HepG2 (cell line): ENCODE results near the gene EVA1A. TPM values are rescaled to one million over a fixed set of nuclear protein-coding genes. Genes with fewer than 3 reads are reported as not detected.

Source experiments
- ADNP ChIP-seq: sonication (generic); formaldehyde crosslinking; IDR thresholded peaks from 2 replicates; pipeline ENCODE4 v1.4.0; 2020; ENCODE audit warnings: missing genetic modification reagents
- CHD4 ChIP-seq: fragments of 200-600 bp; sonication (generic); IDR thresholded peaks from 2 replicates; pipeline ENCODE4 v1.7.0; 2017; ENCODE audit warnings: mild to moderate bottlenecking, low read length, borderline replicate concordance
- HNRNPK ChIP-seq: fragments of 200-400 bp; formaldehyde crosslinking; IDR thresholded peaks from 2 replicates; pipeline ENCODE4 v1.6.1; 2018; ENCODE audit warnings: low read length, low read depth, moderate library complexity, mild to moderate bottlenecking; ENCODE audit not compliant: poor library complexity, severe bottlenecking
- HNRNPUL1 ChIP-seq: fragments of 200-400 bp; formaldehyde crosslinking; IDR thresholded peaks from 2 replicates; pipeline ENCODE4 v1.6.1; 2017; ENCODE audit warnings: low read depth, mild to moderate bottlenecking, low read length, moderate library complexity
- KLF11 ChIP-seq: IDR thresholded peaks from 2 replicates; pipeline ENCODE4 v1.6.1; 2016; ENCODE audit warnings: missing compliant biosample characterization
- PRDM15 ChIP-seq: sonication (generic); formaldehyde crosslinking; IDR thresholded peaks from 2 replicates; pipeline ENCODE4 v1.4.0; 2020; ENCODE audit warnings: missing genetic modification reagents
- PRMT3 ChIP-seq: sonication (generic); formaldehyde crosslinking; IDR thresholded peaks from 2 replicates; pipeline ENCODE4 v1.8.1; 2022; ENCODE audit warnings: low read depth, mild to moderate bottlenecking, moderate library complexity, missing genetic modification reagents, borderline replicate concordance
- TIGD3 ChIP-seq: sonication (generic); formaldehyde crosslinking; IDR thresholded peaks from 2 replicates; pipeline ENCODE4 v1.5.1; 2020; ENCODE audit warnings: mild to moderate bottlenecking, missing genetic modification reagents, borderline replicate concordance
- ZBTB44 ChIP-seq: sonication (generic); formaldehyde crosslinking; IDR thresholded peaks from 2 replicates; pipeline ENCODE4 v1.4.0; 2020; ENCODE audit warnings: missing genetic modification reagents
- ZC3H4 ChIP-seq: sonication (generic); formaldehyde crosslinking; IDR thresholded peaks from 2 replicates; pipeline ENCODE4 v1.4.0; 2020; ENCODE audit warnings: missing genetic modification reagents, borderline replicate concordance
- ZNF136 ChIP-seq: sonication (generic); formaldehyde crosslinking; IDR thresholded peaks from 2 replicates; pipeline ENCODE4 v1.8.1; 2022; ENCODE audit warnings: low read depth, mild to moderate bottlenecking, moderate library complexity, missing genetic modification reagents
- ZNF20 ChIP-seq: sonication (generic); formaldehyde crosslinking; IDR thresholded peaks from 2 replicates; pipeline ENCODE4 v1.4.0; 2020; ENCODE audit warnings: mild to moderate bottlenecking, moderate library complexity, missing genetic modification reagents
- ZNF44 ChIP-seq: sonication (generic); formaldehyde crosslinking; IDR thresholded peaks from 2 replicates; pipeline ENCODE4 v1.5.1; 2020; ENCODE audit warnings: mild to moderate bottlenecking, missing genetic modification reagents
- ZNF496 ChIP-seq: sonication (generic); formaldehyde crosslinking; IDR thresholded peaks from 2 replicates; pipeline ENCODE4 v1.8.1; 2023; ENCODE audit warnings: mild to moderate bottlenecking, moderate library complexity, missing genetic modification reagents; ENCODE audit not compliant: insufficient replicate concordance
- ZNF704 ChIP-seq: sonication (generic); formaldehyde crosslinking; IDR thresholded peaks from 2 replicates; pipeline ENCODE4 v1.8.1; 2023; ENCODE audit warnings: mild to moderate bottlenecking, inconsistent platforms, moderate library complexity, missing genetic modification reagents, borderline replicate concordance
- polyA plus RNA-seq, 8 experiments: library from polyadenylated mRNA; depleted of rRNA in 3 of 8; stranded (reverse) in 7 of 8; unstranded in 1 of 8; fragments of >200 nt; fragmentation: Illumina TruSeq in 4 of 8; extraction: Trizol in 4 of 8; gene quantifications; 2 replicates each; pipeline versions ENCODE4 v1.2.1 to v1.2.3, GENCODE V29; 2011 to 2016; ENCODE audit warnings: low read depth in 4 of 8, missing spikeins in 1 of 8, mixed read lengths in 1 of 8; ENCODE audit not compliant: insufficient read depth in 1 of 8
- total RNA-seq, 5 experiments: library from RNA; depleted of rRNA; stranded (reverse); fragments of >200 nt; fragmentation: Illumina TruSeq; extraction: Trizol; gene quantifications; 2 replicates each; pipeline ENCODE4 v1.2.3, GENCODE V29; 2016; ENCODE audit warnings: low read depth in 1 of 5
- TF ChIP-seq, protein P1 (sequence below): sonication (generic); formaldehyde crosslinking; IDR thresholded peaks from 2 replicates; pipeline ENCODE4 v1.9.0; 2021; ENCODE audit warnings: missing genetic modification reagents, mild to moderate bottlenecking, borderline replicate concordance
- TF ChIP-seq, protein P2 (sequence below): sonication (generic); formaldehyde crosslinking; IDR thresholded peaks from 2 replicates; pipeline ENCODE4 v1.4.0; 2020; ENCODE audit warnings: missing genetic modification reagents

Gene EVA1A
- total and polyA plus RNA-seq, 2 of the 13 experiments (the other 11 are each of a cell fraction or from before 2014, with no cell fraction given): 57.5 to 57.8 TPM

GRCh38 chr2:75522543-75523312 is 38.0 kb downstream of the EVA1A start (continued):
- TF ChIP-seq, protein P1, sequence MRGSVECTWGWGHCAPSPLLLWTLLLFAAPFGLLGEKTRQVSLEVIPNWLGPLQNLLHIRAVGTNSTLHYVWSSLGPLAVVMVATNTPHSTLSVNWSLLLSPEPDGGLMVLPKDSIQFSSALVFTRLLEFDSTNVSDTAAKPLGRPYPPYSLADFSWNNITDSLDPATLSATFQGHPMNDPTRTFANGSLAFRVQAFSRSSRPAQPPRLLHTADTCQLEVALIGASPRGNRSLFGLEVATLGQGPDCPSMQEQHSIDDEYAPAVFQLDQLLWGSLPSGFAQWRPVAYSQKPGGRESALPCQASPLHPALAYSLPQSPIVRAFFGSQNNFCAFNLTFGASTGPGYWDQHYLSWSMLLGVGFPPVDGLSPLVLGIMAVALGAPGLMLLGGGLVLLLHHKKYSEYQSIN: no peak
- TF ChIP-seq HNRNPUL1: no peak
- 0 out of 2 replicates have a peak, but pooled peaks have one; percentile 15 for TF ChIP-seq CHD4
- no peak; the same call in 1 of the 2 replicates for TF ChIP-seq TIGD3 (CRISPR knock-in tag)
- no peak; the same call in 1 of the 2 replicates for TF ChIP-seq ZNF44 (CRISPR knock-in tag)
- TF ChIP-seq ZNF20 (CRISPR knock-in tag): no peak
- no peak for TF ChIP-seq HNRNPK
- peak; percentile 59; the same call in 1 of the 2 replicates for TF ChIP-seq PRDM15 (CRISPR knock-in tag)
- TF ChIP-seq, protein P2, sequence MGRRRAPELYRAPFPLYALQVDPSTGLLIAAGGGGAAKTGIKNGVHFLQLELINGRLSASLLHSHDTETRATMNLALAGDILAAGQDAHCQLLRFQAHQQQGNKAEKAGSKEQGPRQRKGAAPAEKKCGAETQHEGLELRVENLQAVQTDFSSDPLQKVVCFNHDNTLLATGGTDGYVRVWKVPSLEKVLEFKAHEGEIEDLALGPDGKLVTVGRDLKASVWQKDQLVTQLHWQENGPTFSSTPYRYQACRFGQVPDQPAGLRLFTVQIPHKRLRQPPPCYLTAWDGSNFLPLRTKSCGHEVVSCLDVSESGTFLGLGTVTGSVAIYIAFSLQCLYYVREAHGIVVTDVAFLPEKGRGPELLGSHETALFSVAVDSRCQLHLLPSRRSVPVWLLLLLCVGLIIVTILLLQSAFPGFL (CRISPR knock-in tag): no peak
- TF ChIP-seq ZNF496: no peak
- peak; percentile 45; the same call in 1 of the 2 replicates for TF ChIP-seq ZNF704
- no peak for TF ChIP-seq PRMT3 (CRISPR knock-in tag)
- TF ChIP-seq ZC3H4 (CRISPR knock-in tag): peak; percentile 3; the same call in 1 of the 2 replicates
- TF ChIP-seq ZNF136 (CRISPR knock-in tag): no peak
- no peak; the same call in 1 of the 2 replicates for TF ChIP-seq KLF11 (CRISPR knock-in tag)
- TF ChIP-seq ADNP (CRISPR knock-in tag): no peak
- TF ChIP-seq ZBTB44: no peak
